CD1c-positive myeloid dendritic cell (primary cell): ENCODE data around the gene GIMAP5.
"Not testable (repeated sequence)": the region's sequence is repeated elsewhere in the genome, so short reads cannot be mapped to it uniquely, and the experiment has no call there.

Source experiments
- DNase-seq: peaks from one replicate; pipeline ENCODE4 v3.0.0-alpha.2; 2016; ENCODE audit errors: extremely low spot score

GIMAP5 gene

DNA sequence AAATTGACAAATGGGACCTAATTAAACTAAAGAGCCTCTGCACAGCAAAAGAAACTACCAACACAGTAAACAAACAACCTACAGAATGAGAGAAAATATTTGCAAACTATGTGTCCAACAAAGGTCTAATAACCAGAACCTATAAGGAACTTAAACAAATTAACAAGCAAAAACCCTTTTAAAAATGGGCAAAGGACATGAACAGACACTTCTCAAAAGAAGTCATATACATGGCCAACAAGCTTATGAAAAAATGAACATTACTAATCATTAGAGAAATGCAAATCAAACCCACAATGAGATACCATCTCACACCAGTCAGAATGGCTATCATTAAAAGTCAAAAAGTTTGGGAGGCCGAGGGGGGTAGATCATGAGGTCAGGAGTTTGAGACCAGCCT lies 36.9 kb downstream of the GIMAP5 start:
- DNase-seq = not testable (repeated sequence)

DNA sequence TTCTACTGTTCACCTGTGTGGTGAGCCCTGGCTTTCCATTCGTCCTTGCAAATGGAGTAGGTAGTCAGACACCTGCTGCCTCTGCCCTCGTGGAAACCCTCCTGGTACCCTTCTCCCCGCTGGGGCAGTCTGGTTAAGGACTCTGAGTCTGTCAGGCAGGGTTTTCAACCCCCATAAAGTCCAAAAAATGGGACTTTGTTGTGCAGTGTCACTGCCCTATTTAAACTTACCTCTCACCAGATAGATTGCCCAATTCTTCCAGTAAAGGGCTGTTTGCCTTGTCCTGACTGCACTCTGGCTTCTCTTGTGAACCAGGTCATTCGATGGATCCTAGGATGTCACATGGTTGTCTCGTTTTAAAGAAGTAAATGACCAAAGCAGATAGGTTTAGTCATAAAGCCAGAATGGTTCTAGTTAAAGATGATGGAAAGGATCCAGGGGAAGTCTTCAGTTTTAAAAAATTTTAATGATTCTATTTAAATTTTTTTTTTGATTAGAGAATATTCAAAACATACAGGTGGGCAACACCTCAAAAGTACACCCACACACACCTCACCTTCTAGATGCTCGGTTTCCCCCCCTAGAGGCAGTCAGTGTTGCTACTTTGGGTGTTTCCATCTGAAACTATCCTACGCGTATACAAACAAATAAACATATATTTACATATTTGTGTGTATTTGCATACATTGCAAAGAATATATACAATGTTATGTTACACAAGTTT lies 41.0 kb downstream of the GIMAP5 start:
- DNase-seq = no peak

- DNase-seq = peak; percentile 86
Measured at GRCh38 chr7:150778738-150779301, 41.6 kb downstream of the GIMAP5 start.

GRCh38 chr7:150780292-150780691 lies 43.1 kb downstream of the GIMAP5 start:
- peak; percentile 27 for DNase-seq

DNA sequence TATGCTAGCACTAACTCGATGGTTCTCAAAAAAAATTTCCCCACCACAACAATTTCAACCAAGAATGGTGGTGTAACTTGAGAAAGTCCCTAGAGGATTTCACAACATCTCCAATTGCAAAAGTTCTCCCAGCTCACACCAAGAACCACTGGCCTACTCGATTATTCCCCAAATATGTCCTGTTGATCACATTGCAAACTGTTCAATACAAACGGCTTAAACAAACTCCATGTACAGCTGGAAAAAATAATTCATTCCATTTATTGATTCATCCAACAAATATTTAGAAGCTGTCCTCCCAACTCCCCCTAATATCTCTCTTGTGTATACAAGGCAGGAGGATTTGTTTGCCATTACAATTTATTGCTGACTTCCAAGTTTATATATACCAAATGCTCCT lies 43.9 kb downstream of the GIMAP5 start:
- DNase-seq = peak; percentile 80

- DNase-seq = no peak
Measured at GRCh38 chr7:150781961-150782360, 44.7 kb downstream of the GIMAP5 start.

DNA sequence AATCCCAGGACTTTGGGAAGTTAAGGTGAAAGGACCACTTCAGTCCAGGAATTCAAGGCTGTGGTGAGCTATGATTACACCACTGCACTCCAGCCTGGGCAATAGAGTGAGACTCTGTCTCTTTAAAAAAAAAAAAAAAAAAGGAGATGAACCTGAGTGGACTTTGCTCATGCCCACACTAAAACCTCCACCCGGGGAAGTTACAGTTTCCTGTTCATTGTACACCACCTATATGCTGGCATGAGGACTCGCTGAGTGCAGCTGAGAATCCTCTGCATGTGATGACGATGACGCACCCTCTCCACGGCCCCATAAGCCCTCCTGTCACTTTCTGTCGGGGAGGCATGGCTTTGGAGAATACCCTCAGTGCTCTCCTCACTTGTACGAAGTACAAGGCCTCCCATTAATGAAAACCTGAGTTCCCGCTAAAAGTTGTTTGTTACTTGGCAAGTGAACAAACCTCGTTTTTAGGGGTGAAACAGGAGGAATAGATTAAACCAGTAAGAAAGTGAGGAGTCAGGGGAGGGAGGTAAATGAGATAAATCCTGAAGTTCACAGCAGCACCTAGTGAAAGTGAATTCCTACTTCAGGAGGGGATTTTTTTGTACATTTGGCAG lies 47.0 kb downstream of the GIMAP5 start:
- DNase-seq = peak; percentile 75

DNA sequence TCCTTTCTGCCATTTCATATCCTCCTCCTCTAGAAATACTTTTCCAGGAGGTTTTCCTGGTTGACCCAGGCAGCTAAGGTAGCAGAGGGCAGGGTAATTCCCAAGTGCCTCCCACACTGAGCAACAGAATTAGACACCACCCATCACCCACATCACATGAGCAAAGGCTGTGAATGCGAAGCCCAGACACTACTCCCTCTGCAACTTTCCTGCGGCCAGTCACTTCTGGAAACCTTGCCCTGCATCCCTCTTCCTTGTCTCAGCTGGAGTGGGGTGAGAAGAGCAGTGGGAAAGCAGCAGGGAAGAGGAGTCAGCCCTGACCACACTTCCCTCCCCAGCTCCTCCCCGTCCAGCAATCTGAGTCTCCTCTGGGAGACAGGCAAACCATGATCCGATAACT lies 47.7 kb downstream of the GIMAP5 start:
- peak; percentile 68 for DNase-seq

DNA sequence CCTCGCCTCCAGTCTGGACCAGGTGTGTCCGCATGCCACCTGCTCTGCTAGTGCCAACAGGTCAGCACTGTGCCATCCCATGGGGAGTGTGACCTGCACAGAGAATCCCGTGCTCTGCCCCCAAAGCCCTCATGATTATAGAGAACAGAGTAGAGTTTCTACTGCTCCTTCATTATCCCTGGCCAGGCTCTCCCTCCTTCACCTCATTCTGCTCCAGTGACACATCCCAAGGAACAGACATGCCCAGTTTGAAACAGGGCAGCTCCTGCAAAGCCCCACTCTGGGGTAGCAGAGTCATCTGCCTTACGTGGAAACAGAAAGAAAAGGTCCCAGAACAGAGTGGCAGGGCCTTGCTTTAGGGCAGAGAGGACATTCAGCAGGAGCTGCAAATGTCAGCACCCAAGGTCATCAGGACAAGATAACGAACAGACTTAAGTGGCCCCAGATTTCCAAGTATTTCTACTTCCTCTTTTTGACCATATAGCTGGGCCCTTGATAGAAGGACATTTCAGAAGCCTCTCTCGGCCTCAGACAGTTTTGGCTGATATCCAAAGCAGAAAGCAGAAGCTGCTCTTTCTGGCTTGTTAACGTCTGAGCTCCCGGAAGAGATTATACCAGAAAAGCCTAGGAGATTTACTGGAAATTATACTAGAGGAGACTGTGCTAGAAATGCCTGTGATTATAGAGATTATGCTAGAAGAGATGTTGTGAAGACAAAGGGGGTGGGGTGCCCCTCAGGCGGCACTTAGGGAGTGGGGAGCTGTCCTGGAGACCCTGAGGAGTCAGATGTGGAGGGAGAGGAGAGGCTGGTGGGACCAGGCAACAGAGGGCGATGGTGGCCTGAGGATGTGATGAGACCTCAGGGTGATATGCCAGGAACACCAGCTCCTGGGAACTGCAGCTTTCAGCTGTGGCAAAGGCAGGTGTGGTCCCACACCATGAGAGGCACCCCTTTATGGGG lies 50.4 kb downstream of the GIMAP5 start:
- DNase-seq = peak; percentile 94

DNA sequence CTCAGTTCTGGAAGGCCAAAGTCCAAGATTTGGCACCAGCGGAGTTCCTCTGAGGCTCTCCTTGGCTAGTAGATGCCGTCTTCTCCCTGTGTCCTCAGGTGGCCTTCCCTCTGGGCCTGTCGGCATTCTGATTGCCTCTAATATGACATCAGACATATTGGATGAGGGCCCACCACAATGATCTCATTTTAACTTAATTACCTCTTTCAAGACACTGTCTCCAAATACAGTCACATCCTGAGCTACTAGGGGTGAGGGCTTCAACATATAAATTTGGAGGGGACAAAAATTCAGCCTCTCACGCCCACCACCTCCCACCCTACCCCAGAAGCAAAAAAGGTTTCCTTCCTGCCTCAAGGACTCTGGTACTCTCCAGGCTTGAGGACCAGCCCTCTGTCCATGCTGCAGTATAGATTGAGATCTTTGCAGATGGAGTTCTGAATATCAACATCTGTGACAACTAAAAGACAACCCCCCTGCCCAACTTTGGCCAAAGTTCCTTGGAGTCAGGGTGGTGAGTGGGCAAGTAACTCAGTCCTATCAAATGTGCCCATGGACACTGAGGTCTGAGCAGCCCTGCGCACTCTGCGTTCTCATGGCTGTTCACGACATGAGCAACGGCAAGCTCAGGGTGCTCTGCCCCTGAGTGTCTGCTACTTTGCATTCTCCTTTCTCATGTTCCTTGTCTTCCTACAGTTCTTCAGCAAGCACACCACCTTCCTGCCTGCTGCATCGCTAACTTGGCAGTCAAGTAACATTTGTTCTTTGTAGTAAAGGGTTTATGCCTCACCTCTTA lies 51.5 kb downstream of the GIMAP5 start:
- peak; percentile 13 for DNase-seq

- DNase-seq = no peak
Measured at GRCh38 chr7:150790416-150791075, 53.3 kb downstream of the GIMAP5 start.

DNA sequence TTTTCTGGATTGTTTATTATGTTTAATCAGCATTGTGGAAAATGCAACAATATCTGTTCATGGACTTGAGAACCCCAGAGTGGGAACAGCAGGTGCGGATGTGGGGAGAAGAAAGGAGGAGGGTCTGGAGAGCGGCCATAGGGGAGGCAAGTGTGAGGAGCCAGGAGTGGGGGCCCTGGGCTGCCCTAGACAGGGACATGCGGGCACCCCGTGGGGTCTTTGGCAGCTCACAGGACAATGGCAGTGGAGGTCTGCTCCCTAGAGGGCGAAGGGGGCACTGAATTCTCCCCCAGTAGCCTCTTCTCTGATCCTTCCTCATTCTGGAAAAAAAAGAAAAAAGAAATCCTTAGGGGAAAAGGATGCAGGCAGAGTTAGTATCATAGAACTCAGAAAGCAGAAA lies 54.1 kb downstream of the GIMAP5 start:
- DNase-seq = no peak

DNA sequence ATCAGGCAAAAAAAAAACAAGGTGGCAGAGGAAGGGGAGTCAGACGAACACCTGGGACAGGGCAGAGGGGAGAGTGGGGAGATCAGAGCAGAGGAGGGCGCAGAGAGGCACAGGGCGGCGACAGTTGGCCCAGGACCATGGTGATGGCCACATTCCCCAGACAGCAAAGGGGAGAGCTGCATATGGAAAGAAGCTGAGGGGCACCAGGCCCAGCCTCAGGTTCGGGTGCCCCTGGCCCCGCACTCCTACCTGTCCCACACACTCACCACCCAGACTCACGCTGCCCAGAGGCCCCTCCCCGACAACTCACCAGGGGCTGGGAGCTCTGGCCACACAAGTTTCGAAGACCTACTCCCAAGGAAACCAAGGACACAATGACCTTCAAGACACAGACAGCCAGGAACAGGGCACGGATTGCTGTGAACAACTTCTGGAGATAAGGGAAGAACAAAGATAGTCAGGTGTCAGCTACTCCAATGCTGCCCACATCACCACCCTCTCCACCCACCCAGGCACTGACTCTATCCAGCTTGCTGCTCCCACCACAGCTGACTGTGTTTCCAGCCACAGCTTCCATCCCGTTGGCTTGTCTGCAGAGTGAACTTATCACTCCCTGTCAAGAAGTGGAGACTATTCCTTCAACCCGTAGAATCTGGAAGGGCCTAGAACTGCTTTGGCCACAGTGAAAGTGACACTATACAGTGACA lies 54.7 kb downstream of the GIMAP5 start:
- DNase-seq = no peak
